Measurements from ENCODE around the gene PISD.

Gene PISD

DNA sequence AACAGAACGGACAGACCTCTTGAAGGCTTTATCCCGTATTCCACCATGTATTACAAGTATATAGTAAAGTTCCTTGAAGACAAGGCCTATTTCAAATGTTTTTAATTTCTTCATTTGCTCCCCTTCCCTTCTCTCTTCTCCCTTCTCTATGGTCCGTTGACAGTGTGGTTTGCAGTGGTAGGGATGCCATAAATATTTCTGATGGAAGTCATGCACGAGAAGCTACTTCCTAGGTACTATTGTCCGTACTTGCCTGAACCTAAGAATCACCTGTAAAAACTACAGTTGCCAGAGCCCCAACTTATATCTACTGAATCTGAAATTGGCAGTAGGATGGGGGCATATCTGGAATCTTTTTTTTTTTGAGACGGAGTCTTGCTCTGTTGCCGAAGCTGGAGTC, 2.8 kb downstream of the PISD start:
- TF ChIP-seq, protein P1, sequence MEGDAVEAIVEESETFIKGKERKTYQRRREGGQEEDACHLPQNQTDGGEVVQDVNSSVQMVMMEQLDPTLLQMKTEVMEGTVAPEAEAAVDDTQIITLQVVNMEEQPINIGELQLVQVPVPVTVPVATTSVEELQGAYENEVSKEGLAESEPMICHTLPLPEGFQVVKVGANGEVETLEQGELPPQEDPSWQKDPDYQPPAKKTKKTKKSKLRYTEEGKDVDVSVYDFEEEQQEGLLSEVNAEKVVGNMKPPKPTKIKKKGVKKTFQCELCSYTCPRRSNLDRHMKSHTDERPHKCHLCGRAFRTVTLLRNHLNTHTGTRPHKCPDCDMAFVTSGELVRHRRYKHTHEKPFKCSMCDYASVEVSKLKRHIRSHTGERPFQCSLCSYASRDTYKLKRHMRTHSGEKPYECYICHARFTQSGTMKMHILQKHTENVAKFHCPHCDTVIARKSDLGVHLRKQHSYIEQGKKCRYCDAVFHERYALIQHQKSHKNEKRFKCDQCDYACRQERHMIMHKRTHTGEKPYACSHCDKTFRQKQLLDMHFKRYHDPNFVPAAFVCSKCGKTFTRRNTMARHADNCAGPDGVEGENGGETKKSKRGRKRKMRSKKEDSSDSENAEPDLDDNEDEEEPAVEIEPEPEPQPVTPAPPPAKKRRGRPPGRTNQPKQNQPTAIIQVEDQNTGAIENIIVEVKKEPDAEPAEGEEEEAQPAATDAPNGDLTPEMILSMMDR (conservative IDR thresholded peaks at IDR 0.05): no peak
- no peak overlapping the region for H3K27ac ChIP-seq

- TF ChIP-seq, protein P1 (conservative IDR thresholded peaks at IDR 0.05): no peak
- peak overlapping the region; percentile 63 for H3K27ac ChIP-seq
These were observed 7.6 kb downstream of the PISD start for GRCh38 chr22:31654408-31654807.

GRCh38 chr22:31653944-31654343, 8.1 kb downstream of the PISD start:
- peak overlapping the region; percentile 63 for H3K27ac ChIP-seq
- TF ChIP-seq, protein P1 (conservative IDR thresholded peaks at IDR 0.05): no peak

DNA sequence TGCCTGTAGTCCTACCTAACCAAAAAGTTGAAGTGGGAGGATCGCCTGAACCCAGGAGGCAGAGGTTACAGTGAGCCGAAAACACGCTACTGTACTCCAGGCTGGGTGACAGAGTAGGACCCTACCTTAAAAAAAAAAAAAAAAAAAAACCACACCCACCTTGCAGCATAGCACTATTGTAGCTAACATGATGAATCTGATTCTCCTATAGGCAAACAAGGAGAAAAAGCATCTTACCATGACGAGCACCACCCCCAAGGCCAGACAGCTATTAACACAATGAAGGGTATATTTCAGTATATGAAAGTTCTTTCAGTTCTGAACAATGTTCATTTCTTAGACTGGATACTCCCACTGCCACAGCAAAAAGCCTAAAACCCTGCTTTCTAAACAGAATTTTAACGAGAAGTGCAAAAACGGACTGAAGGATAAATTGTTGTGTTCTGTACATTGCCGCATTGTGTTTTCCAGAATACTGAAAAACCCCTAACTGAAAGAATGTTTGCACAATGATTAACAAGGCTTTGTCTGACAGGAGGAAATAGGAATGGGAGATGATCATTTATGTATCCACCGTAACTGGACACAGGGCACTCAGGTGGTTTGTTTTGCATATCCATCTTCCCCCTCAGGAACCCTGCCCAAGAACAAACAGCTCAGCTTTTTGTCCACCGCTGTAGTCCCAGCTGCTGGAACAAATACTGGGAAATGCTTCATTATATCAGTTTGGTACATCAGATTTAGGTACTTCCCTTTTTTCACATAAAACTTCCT, 8.9 kb downstream of the PISD start:
- TF ChIP-seq, protein P1 (conservative IDR thresholded peaks at IDR 0.05): no peak
- peak overlapping the region; percentile 63 for H3K27ac ChIP-seq

- TF ChIP-seq, protein P1 (conservative IDR thresholded peaks at IDR 0.05): no peak
- no peak overlapping the region for H3K27ac ChIP-seq
These were observed 9.9 kb downstream of the PISD start for GRCh38 chr22:31652088-31652487.

GRCh38 chr22:31651664-31652063, 10.4 kb downstream of the PISD start:
- no peak overlapping the region for H3K27ac ChIP-seq
- TF ChIP-seq, protein P1 (conservative IDR thresholded peaks at IDR 0.05): no peak

- no peak overlapping the region for H3K27ac ChIP-seq
- TF ChIP-seq, protein P1 (conservative IDR thresholded peaks at IDR 0.05): no peak
These were observed 11.6 kb downstream of the PISD start for GRCh38 chr22:31650391-31650790.

All from VCaP (cell line).